Measurements from ENCODE around the gene VPS26C.

DNA sequence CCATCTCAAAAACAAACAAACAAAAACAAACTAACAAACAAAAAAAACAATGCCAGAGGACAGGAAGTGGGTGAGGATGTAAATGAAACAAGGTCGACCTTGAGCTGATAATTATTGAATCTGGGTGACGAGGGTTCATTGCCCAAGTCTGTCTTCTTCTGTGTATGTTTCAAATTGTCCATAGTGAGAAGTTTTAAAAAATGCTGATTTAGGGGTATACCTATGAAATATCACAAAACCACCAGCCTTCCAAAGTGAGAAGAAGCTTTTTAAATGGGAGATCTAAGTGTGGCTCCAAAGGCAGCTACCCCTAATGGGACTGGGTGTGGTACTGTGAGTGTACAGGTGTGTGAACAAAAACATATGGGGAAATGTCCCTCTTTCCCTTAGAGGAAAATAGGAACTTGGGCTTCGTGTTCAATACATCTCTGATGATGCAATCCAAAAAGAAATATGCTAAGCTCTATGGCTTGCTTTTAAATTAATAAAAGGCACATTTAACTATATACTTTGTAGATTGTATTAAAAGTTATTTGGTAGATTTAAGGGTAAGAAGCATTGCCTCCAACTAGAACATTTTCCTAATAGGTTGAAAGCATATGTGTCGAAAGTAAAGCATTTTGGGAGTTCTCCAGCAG, 33.1 kb upstream of the VPS26C start:
- TF ChIP-seq, protein P1, sequence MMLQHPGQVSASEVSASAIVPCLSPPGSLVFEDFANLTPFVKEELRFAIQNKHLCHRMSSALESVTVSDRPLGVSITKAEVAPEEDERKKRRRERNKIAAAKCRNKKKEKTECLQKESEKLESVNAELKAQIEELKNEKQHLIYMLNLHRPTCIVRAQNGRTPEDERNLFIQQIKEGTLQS (CRISPR knock-in tag; IDR thresholded peaks at IDR 0.05) = no peak
- TF ChIP-seq POLR2A (IDR thresholded peaks at IDR 0.05; ENCODE audit: insufficient read depth in 1 of 2, low read depth in 2 of 2, low read length in 2 of 2) = no peak
- TF ChIP-seq TBL1XR1 (IDR thresholded peaks at IDR 0.05; ENCODE audit: borderline replicate concordance, low read length, partially characterized antibody) = no peak
- TF ChIP-seq, protein P2, sequence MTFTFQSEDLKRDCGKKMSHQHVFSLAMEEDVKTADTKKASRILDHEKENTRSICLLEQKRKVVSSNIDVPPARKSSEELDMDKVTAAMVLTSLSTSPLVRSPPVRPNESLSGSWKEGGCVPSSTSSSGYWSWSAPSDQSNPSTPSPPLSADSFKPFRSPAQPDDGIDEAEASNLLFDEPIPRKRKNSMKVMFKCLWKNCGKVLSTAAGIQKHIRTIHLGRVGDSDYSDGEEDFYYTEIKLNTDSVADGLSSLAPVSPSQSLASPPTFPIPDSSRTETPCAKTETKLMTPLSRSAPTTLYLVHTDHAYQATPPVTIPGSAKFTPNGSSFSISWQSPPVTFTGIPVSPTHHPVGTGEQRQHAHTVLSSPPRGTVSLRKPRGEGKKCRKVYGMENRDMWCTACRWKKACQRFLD (CRISPR knock-in tag; IDR thresholded peaks at IDR 0.05; ENCODE audit: borderline replicate concordance) = no peak
- TF ChIP-seq CAMTA2 (CRISPR knock-in tag; IDR thresholded peaks at IDR 0.05; ENCODE audit: borderline replicate concordance) = no peak
- no peak for TF ChIP-seq ZNF12 (CRISPR knock-in tag; IDR thresholded peaks at IDR 0.05)

All from HepG2 (cell line).